Left lobe of liver (tissue), 2 donors: ENCODE results near the gene PTGR3. TPM values are rescaled to one million over a fixed set of nuclear protein-coding genes. Genes with fewer than 3 reads are reported as not detected.
A peak's percentile ranks its signal among the peaks of the same experiment; 100 is the strongest.

ENCODE experiments used
- ATAC-seq: fragments of 200-7000 bp; cut with Tn5 transposase; one replicate; pipeline ENCODE4 v1.9.1; 2020; ENCODE audit warnings: mild to moderate bottlenecking, moderate library complexity
- DNase-seq: peaks from one replicate; pipeline ENCODE4 v3.0.0-alpha.2; 2020; ENCODE audit warnings: low spot score
- total RNA-seq: library from RNA; stranded (reverse); gene quantifications from one replicate; pipeline ENCODE4 v1.2.1, GENCODE V29; 2021
- donor health status: DM: no; HTN: no; CAD: no; lungs with moderate emphysema.
- donor health status: DM: no; HTN: yes; CAD: no.

PTGR3 gene
- total RNA-seq, 1 donor from 2014 or later = 25.4 TPM

GRCh38 chr18:75238100-75238499 lies 29.2 kb upstream of the PTGR3 start:
- ATAC-seq = no peak
- DNase-seq = no peak

GRCh38 chr18:75235896-75236295 lies 27.0 kb upstream of the PTGR3 start:
- DNase-seq = no peak
- ATAC-seq = no peak

DNA sequence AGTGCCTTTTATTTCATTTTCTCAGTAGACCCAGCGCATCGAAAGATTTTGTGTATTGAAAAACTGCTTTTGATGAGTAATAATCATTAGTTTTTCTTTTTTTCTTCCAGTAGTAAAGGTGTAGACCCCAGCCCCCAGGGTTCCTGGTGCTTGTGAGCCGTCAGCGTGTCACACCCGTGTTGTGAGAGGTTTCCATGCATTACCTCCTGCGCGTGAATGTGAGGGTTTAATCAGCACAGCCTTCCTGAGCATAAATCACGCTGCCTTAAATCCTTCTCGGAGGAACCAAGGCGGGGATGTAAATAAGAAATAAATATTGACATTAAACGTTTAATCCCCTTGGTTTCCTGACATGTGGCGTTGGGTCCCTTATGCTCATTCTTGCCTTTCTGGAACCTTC lies 26.0 kb upstream of the PTGR3 start:
- no peak for DNase-seq

DNA sequence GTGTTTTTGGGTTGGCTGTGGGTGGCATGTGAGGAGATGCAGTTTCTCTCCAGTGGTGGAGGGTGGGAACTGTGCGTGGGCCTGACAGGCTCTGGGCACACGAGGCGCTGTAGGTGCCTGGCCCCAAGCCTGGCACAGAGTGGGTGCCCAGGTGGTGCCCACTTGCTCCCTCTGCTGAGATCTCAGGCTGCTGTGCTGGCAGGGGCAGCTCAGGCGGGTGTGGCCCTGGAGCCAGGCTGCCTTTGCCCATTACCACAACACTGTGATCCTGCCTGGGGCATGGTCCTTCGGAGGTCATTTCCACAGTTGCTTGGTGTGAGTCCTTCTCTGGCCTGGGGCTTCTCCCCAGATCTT lies 22.1 kb upstream of the PTGR3 start:
- ATAC-seq (peak; percentile 8), DNase-seq (no peak)

More for the DNA sequence above, 26.0 kb upstream of the PTGR3 start:
- no peak for ATAC-seq

- DNase-seq = no peak
- no peak for ATAC-seq
Observed at GRCh38 chr18:75230163-75231052, 21.5 kb upstream of the PTGR3 start.

GRCh38 chr18:75229437-75229836 lies 20.5 kb upstream of the PTGR3 start:
- DNase-seq (no peak), ATAC-seq (no peak)

DNA sequence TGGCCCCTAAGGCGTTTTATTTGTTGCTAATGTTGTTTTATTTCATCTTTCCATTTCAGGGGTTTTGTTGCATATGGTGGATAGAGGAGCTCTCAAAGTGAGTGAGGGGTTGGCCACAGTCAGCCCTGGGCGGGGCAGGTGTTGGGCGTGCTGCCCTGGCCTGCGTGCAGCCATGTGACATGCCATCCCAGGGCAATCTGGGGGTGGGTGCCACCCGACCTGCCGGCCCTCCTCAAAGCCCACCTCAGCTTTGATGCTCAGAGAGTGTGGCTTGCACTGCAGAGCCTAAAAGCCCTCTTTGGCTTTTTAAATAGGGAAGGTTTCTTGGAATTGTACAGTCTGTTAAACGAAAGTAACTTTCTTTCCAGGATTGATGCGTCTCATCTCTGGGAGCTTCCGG lies 20.0 kb upstream of the PTGR3 start:
- DNase-seq (no peak), ATAC-seq (no peak)

GRCh38 chr18:75227535-75228296 lies 18.8 kb upstream of the PTGR3 start:
- no peak for DNase-seq

DNA sequence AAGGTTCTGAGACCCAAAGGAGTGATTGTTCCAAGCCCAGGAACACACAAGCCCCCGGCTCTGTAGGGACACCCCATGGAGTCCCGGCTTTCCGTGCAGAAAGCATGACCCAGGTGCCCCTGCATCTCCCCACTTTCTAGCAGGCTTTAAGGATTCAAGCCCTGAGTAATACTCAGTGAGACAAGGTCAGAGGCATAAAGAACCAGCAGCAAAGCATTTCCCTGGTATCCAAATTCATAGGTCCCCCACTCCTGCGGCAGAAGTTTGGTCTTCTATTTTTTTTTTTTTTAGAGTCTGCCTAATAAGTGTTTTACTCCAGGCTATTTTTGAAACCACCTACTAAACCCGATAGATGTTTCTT lies 18.0 kb upstream of the PTGR3 start:
- DNase-seq (no peak), ATAC-seq (no peak)

More at GRCh38 chr18:75227535-75228296, 18.8 kb upstream of the PTGR3 start:
- no peak for ATAC-seq

DNA sequence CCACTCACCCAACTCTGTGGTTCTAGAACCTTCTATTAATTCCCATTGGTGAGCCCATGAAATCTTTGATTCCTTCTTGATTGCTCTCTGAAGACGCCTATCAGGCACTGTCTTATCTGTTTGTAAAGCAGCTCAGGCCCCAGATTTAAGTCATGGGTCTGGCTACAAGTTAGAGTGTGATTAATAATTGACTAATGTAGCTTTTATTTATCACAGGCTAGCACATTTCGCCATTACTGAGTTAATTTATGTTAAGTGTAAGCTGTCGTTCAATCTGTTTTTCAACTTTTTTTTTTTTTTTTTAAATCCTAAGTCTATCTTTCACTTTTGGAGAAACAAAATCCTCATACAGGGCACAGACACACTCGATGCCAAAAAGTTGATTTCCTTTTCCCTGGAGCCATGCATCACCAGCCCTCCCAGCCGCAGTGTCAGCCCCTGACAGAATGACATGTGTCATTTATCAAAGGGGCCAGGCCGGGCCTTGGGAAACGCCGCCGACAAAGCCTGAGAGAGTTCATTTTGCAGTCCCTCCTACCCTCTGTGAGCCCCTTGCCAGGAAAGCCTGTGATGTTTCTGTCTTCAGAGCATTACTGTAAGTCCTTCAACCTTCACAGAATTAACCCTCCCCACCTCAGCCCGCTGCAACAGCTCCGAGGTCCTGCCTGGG lies 17.5 kb upstream of the PTGR3 start:
- DNase-seq = no peak

DNA sequence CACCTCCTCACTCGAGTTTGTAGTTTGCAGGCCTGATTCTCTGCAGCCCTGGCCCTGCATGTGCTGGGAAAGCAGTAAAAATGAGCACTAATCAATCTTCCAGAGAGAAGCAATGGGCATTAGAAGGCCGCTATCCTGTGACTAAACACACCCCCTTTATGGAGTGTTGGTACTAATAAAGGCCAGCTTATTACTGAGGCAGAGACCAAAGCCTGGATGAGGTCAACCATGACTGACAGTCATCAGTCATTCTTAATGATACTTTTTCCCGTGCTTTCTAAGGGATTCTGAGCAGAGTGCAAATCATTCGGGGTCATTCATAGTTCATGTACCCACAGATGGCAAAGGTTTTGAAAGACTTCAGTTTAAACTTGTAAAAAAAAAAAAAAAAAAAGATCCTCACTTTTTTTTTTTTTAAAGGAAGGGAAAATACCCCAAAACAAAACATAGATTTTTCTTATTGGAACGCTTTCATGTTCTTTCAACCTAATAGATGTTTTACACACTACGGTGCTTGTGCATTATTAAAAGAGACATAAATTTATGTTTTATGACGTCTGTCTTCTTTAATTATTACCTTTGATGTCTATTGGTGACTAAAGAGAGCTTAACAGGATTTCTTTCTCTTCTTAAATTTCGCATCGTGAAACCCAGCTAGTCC lies 14.9 kb upstream of the PTGR3 start:
- no peak for DNase-seq

More for the DNA sequence above, 17.5 kb upstream of the PTGR3 start:
- peak; percentile 80 for ATAC-seq

GRCh38 chr18:75222407-75222806 lies 13.5 kb upstream of the PTGR3 start:
- no peak for ATAC-seq
- no peak for DNase-seq

More for the DNA sequence above, 14.9 kb upstream of the PTGR3 start:
- peak; percentile 66 for ATAC-seq

- no peak for DNase-seq
- no peak for ATAC-seq
Observed at GRCh38 chr18:75221897-75222296, 13.0 kb upstream of the PTGR3 start.

GRCh38 chr18:75221397-75221796 lies 12.5 kb upstream of the PTGR3 start:
- ATAC-seq = no peak
- DNase-seq = no peak

- ATAC-seq (no peak), DNase-seq (no peak)
Observed at GRCh38 chr18:75220551-75221355, 11.8 kb upstream of the PTGR3 start.

DNA sequence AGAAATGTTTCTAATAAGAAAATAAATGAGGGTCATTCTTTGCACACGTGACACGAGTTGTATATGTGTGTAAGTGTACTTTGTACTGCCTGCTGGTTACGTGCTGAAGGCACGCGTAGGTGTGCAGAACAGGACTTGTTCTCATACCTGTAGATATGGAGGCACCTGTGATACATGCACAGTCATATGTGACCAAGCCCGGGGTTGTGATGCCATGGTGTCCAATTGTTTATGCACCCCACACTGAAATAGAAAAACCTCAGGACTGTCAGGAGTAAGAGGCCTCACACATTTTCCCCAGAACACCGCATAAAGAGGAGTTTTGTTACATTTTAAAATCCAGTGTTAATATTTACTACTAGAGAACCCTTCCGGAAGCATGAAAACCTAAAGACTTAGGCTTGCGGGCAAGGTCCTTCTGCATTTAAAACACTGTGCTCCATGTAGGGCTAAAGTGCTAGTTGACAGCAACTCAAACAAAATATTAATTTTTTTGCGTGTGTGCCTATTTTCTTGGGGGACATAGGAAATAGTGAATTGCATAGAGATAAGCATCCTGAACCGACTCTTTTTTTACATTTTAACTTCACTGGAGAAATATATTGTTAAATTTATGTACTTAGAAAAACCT lies 10.9 kb upstream of the PTGR3 start:
- DNase-seq = no peak
- ATAC-seq = peak; percentile 54

DNA sequence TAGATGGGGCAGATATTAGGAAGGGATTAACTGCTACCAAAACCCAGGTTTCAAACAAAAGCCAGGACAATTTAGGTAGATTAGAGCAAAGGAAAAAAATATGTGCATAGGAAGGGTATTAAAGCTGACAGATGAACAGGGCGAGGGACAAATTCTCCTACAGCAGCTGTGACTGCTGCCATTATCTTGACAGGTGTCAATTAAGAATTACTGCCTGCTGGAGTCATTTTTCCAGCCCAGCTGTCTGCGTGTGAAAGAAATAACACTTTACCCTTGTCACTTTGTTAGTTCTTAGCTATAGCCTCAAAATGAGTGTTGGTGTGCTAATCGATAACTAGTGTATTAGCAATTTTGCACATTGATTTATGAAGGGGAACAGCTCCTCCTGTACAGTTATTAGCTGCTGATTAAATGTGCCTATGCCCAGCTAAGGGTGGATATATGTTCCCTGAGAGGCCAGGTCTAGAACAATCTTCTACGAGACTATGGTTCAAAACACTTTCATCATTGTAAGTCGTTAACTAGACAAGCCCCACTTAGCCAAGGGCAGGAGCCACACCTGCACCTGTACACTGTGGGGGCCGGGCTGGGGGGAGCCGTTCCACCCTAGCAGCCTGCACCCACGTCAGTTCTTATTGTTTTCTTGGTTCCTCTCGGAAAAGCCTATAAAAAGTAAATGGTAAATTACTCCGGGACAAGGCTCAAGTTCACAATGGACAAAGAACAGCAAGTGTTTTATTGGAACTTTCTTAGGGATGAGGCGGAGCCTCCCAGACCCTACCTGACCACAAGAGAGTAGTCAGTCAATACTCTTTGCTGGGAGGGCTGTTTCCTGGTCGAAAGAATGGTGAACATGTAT lies 9.4 kb upstream of the PTGR3 start:
- no peak for DNase-seq

GRCh38 chr18:75216911-75217689 lies 8.2 kb upstream of the PTGR3 start:
- peak; percentile 84 for ATAC-seq
- peak; percentile 59 for DNase-seq

More for the DNA sequence above, 9.4 kb upstream of the PTGR3 start:
- no peak for ATAC-seq
